ENCODE results near the gene COL18A1.

DNA sequence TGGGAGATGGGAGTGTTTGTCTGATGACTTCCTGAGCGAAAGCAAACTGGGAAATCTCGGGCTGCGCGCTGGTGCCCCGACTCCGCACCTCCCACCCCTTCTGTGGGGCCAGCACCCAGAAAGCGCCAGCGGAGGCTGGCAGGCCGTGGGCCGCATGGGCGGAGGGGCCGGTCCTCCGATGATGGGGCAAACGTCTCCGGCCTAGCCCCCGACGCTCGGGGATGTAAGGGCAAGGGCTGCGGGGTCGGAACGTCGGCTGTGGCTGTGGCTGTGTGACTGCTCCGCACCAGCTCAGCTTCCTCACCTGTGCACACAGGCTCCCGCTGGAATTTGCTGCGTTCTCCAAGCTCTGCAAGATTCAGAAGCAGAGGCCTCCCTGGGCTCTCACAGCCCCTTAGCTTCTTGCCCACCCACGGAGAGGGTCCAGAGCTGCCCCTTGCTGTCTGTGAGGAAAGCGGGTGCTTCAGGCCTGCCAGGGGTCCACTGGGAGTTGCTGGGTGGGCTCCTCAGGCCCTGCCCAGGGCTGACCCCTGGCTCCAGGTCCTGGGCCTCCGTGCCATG is 35.0 kb downstream of the COL18A1 start:
- TF ChIP-seq, protein P1, sequence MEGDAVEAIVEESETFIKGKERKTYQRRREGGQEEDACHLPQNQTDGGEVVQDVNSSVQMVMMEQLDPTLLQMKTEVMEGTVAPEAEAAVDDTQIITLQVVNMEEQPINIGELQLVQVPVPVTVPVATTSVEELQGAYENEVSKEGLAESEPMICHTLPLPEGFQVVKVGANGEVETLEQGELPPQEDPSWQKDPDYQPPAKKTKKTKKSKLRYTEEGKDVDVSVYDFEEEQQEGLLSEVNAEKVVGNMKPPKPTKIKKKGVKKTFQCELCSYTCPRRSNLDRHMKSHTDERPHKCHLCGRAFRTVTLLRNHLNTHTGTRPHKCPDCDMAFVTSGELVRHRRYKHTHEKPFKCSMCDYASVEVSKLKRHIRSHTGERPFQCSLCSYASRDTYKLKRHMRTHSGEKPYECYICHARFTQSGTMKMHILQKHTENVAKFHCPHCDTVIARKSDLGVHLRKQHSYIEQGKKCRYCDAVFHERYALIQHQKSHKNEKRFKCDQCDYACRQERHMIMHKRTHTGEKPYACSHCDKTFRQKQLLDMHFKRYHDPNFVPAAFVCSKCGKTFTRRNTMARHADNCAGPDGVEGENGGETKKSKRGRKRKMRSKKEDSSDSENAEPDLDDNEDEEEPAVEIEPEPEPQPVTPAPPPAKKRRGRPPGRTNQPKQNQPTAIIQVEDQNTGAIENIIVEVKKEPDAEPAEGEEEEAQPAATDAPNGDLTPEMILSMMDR (IDR thresholded peaks at IDR 0.05; ENCODE audit: low read depth, low read length) = no peak
- no peak for TF ChIP-seq EZH2phosphoT487 (IDR thresholded peaks at IDR 0.05; ENCODE audit: low read depth)

Data from OCI-LY3 (cell line).